C4-2B (cell line): Measurements from ENCODE around the gene NLGN1.

Experiments
- CTCF ChIP-seq: fragments of 450-650 bp; conservative IDR thresholded peaks from 2 replicates; pipeline ENCODE4 v1.5.1; 2017; ENCODE audit warnings: mild to moderate bottlenecking
- ZFX ChIP-seq: fragments of 450-650 bp; IDR thresholded peaks from 2 replicates; pipeline ENCODE4 v1.6.1; 2017

GRCh38 chr3:174332391-174332790, 934.8 kb downstream of the NLGN1 start:
- TF ChIP-seq CTCF: no peak
- no peak for TF ChIP-seq ZFX
